Limb (tissue), 2 donors: Measurements from ENCODE around the gene OR1F1.
"Not testable (repeated sequence)": the region's sequence is repeated elsewhere in the genome, so short reads cannot be mapped to it uniquely, and the experiment has no call there.

Experiments used
- DNase-seq, 2 donors: peaks; one replicate each; pipeline ENCODE4 v3.0.0-alpha.2; 2016; ENCODE audit errors: extremely low spot score in 2 of 2

The OR1F1 gene

GRCh38 chr16:3198334-3199072, 10.5 kb downstream of the OR1F1 start:
- no peak for DNase-seq

- DNase-seq = no peak
Observed at GRCh38 chr16:3202903-3203539, 15.0 kb downstream of the OR1F1 start.

- not testable (repeated sequence) for DNase-seq
Observed at GRCh38 chr16:3205939-3206338, 17.9 kb downstream of the OR1F1 start.

DNA sequence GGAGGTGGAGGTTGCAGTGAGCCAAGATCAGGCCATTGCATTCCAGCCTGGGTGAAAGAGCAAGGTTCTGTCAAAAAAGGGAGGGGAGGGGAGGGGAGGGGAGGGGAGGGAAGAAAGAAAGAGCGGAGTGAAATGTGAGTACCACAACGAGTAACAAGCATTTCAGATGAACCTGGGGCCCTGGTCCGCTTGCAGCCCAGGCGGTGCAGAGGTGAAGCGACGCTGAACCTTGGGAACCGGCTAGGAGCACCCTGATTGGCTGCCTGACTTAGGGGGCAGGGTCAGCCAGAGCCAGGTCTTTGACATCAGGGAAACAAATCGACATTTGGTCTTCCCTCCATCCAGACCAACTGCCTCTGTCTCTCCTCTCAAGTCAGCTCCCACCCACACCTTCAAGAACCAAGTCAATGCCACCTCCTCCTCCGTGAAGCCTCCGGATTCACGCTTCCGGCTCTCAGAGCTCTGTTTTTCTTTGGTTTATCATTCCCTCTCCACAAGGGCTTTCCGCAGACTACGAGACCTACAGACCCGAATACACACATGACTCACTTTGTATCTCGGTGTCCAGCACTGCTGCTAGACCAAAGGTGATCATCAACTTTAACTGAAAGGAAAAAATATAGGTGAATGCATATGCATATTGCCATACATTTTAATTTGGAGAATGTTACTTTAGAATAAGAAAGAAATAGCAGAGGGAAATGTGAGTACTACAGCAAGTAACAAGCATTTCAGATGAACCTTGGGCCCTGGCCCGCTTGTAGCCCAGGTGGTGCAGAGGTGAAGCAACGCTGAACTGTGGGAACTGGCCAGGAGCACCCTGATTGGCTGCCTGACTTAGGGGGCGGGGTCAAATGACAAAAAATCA, 19.3 kb downstream of the OR1F1 start:
- DNase-seq = no peak

GRCh38 chr16:3212006-3212405, 24.0 kb downstream of the OR1F1 start:
- no peak for DNase-seq

DNA sequence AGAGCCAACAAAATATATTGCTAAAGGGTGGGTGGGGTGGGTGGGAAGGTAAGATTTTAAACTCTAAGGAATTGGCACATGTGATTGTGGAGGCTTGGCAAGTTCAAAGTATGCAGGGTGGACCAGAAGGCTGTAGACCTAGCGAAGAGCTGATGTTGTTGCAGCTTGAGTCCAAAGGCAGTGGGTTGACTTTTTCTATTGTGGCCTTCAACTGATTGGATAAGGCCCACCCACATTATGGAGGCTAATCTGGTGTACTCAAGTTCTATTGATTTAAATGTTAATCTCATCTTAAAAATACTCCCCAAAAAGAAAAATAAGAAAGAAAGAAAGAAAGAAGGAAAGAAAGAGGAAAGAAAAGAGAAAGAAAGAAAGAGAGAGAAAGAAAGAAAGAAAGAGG, 24.6 kb downstream of the OR1F1 start:
- no peak for DNase-seq

GRCh38 chr16:3214904-3215600, 27.0 kb downstream of the OR1F1 start:
- no peak for DNase-seq

DNA sequence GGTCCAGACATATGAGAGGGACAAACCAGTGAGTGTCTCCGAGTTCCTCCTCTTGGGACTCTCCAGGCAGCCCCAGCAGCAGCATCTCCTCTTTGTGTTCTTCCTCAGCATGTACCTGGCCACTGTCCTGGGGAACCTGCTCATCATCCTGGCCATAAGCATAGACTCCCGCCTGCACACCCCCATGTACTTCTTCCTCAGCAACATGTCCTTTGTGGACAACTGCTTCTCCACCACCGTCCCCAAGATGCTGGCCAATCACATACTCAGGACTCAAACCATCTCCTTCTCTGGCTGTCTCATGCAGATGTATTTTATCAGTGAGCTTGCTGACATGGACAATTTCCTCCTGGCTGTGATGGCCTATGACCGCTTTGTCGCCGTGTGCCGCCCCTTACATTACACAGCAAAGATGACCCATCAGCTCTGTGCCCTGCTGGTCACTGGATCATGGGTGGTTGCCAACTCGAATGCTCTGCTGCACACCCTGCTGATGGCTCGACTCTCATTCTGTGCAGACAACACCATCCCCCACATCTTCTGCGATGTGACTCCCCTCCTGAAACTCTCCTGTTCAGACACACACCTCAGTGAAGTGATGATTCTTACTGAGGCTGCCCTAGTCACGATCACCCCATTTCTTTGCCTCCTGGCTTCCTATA, 27.7 kb downstream of the OR1F1 start:
- no peak for DNase-seq

- no peak for DNase-seq
Observed at GRCh38 chr16:3216263-3216640, 28.2 kb downstream of the OR1F1 start.

- no peak for DNase-seq
Observed at GRCh38 chr16:3220839-3221238, 32.8 kb downstream of the OR1F1 start.

GRCh38 chr16:3223913-3224515, 36.0 kb downstream of the OR1F1 start:
- DNase-seq = no peak

GRCh38 chr16:3234543-3234856, 46.5 kb downstream of the OR1F1 start:
- DNase-seq = no peak

DNA sequence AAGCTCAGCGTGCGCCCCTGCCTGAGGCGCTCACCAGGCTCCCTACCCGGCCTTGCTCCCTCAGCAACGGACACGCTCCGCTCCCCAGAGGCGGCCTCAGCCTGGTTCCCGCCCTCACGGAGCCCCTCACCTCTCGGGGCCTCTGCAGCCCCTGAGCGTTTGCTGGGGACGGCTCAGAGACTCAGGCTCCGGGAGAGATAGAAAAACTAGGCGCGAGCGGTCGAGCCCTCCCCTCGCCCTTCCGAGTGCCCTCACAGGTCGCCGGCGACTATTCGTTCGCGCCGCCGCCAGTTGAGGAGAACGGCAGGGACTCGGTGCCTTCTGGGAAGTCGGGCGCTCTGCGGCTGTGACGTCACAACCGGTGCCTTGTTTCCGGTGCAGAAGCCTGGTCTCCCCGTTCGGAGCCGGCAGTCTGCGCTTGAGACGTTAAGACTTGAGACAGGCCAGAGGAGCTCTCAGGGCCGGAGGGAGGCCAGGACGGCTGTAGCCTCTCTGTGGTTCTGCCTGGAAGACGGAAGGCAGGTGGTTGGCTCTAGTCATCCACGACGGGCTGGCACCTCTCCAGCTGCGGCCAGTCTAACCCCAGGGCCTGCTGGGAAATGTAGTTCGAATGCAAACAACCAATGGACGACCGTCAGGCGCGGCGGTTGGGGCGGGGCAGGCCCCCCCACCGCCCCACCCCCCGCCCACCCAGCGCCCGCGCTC, 47.0 kb downstream of the OR1F1 start, which contains the start of gene ZNF200:
Gene ZNF200 (minus strand): TSS at position 302 of the 705 bp plus-strand sequence. CDS start 1,403 bp downstream, outside the sequence.
- DNase-seq = peak; percentile 95

- DNase-seq = no peak
Observed at GRCh38 chr16:3235856-3236669, 48.1 kb downstream of the OR1F1 start.

- no peak for DNase-seq
Observed at GRCh38 chr16:3241761-3242160, 53.8 kb downstream of the OR1F1 start.

DNA sequence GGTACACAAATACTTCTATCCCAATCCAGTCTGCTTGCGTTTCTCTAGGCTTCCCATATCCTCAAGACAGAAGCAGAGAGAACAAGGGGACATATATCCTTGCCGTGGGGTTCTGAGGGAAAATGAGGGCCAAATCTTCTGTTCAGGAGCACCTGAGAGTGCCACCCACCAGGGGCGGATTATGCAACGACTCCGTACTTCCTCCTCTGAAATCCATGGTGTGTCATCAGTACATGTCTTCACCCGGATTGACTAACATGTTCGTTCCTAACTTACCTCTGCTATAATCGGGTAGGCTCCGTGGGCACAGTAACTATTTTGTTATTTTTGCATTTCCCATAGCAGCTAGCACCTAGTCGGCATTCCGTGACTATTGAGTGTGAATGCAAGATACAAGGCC, 54.7 kb downstream of the OR1F1 start:
- DNase-seq = no peak

GRCh38 chr16:3243882-3244281, 55.9 kb downstream of the OR1F1 start:
- no peak for DNase-seq

DNA sequence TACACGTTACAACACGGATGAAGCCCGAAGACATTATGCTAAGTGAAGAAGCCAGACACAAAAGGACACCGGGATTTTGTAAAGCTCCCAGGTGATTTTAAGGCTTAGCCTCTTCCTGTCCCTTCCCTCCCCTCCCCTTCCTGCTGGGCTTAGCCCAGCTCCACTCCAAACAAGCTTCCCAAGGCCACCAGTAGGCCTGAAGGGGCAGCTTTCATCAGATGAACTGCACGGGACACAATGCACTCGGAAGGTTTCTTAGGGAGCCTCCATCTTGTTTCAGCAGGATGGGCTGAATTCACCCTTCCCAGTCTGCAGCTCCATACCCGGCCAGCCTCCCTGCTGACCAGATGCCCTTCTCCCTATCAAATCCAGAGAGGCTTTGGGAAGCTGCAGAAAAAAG, 58.0 kb downstream of the OR1F1 start:
- DNase-seq = no peak

DNA sequence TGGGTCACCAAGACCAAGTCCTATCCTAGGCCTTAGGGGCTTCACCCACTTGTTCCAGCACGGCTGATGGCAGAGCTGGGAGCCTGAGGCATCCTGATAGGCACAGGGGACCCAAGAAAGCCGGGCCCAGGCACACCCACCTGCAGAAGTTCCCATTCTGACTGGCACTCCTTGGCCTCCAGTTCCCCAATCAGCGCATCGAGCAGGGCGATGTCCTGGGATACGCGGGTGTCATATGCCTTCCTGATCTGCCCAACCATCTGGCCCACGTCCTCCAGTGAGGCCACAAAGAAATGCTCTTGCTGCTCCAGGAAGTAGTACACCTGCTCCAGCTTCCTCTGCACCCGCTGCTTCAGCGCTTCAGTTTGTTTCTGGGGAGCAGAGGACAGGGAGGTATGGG, 58.9 kb downstream of the OR1F1 start:
- DNase-seq = no peak
